B cell (primary cell): ENCODE data around the gene RAP1GAP. TPM values are rescaled to one million over a fixed set of nuclear protein-coding genes. Genes with fewer than 3 reads are reported as not detected.
A peak's percentile ranks its signal among the peaks of the same experiment; 100 is the strongest.

Experiments
- ATAC-seq: fragments of 200-7000 bp; cut with Tn5 transposase; one replicate; pipeline ENCODE4 v1.10.0; 2021; ENCODE audit warnings: low read depth, mild to moderate bottlenecking, moderate number of reproducible peaks, moderate library complexity
- CTCF ChIA-PET: fragments of 350-600 bp; sonication (Branson Sonifier 250); formaldehyde crosslinking; loops from one replicate; lab custom pipeline; 2021; ENCODE audit warnings: antibody characterized with exemption, inconsistent platforms; lab: Charles Lee
- POLR2A ChIA-PET: fragments of 350-600 bp; sonication (Branson Sonifier 250); formaldehyde crosslinking; loops from one replicate; lab custom pipeline; 2021; ENCODE audit warnings: antibody characterized with exemption; lab: Charles Lee
- DNase-seq: peaks from one replicate; pipeline ENCODE4 v3.0.0; 2013
- H2AFZ ChIP-seq: 2 replicates; pipeline ENCODE4 v1.6.1; 2012; ENCODE audit warnings: mild to moderate bottlenecking, low read depth, low read length; ENCODE audit not compliant: insufficient read depth, poor library complexity, severe bottlenecking
- H3K27ac ChIP-seq, 2 donors: 1 replicate in 1 of 2; 2 replicates in 1 of 2; pipeline ENCODE4 v1.5.1; 2012 to 2013; ENCODE audit warnings: low read length in 2 of 2, mild to moderate bottlenecking in 2 of 2, moderate library complexity in 1 of 2
- H3K27me3 ChIP-seq, 4 experiments: fragments of 200-600 bp in 1 of 4; sonication (generic) in 1 of 4; replicated peaks in 1 of 4; 1 replicate in 2 of 4; 2 replicates in 2 of 4; pipeline versions ENCODE4 v1.6.1 to v1.7.0; 2013 to 2016; ENCODE audit warnings: low read length in 3 of 4, mild to moderate bottlenecking in 2 of 4, mixed read lengths in 1 of 4, moderate library complexity in 1 of 4; ENCODE audit not compliant: insufficient read depth in 4 of 4, control insufficient read depth in 3 of 4; ENCODE audit errors: control extremely low read depth in 1 of 4
- H3K36me3 ChIP-seq, 2 experiments: replicated peaks in 1 of 2; 1 replicate in 1 of 2; 2 replicates in 1 of 2; pipeline versions ENCODE4 v1.6.1 to v1.7.1; 2013; ENCODE audit warnings: low read length in 1 of 2; ENCODE audit not compliant: insufficient read depth in 2 of 2, control insufficient read depth in 1 of 2; ENCODE audit errors: control extremely low read depth in 1 of 2, extremely low read depth in 1 of 2
- H3K4me1 ChIP-seq, 2 donors: fragments of 200-600 bp in 1 of 2; sonication (generic) in 1 of 2; 1 replicate in 1 of 2; 2 replicates in 1 of 2; pipeline versions ENCODE4 v1.5.1 to v1.6.1; 2013 to 2017; ENCODE audit warnings: low read length in 2 of 2; ENCODE audit not compliant: control insufficient read depth in 2 of 2, insufficient read depth in 2 of 2
- H3K4me2 ChIP-seq: replicated peaks from 2 replicates; pipeline ENCODE3; 2012; ENCODE audit warnings: mild to moderate bottlenecking, low read depth, low read length; ENCODE audit not compliant: poor library complexity, severe bottlenecking
- H3K4me3 ChIP-seq, 5 experiments: fragments of 200-600 bp in 1 of 5; sonication (generic) in 1 of 5; 1 replicate in 3 of 5; 2 replicates in 2 of 5; pipeline versions ENCODE4 v1.5.1 to v1.7.0; 2011 to 2016; ENCODE audit warnings: low read length in 4 of 5, mild to moderate bottlenecking in 4 of 5, low read depth in 2 of 5, control low read depth in 1 of 5, moderate library complexity in 1 of 5; ENCODE audit not compliant: insufficient read depth in 1 of 5; ENCODE audit errors: control extremely low read depth in 1 of 5, extremely low read depth in 1 of 5
- H3K79me2 ChIP-seq: fragments of 200-600 bp; sonication (generic); one replicate; pipeline ENCODE4 v1.6.0; 2016; ENCODE audit warnings: low read length; ENCODE audit not compliant: control insufficient read depth, insufficient read depth
- H3K9ac ChIP-seq: fragments of 200-600 bp; sonication (generic); 2 replicates; pipeline ENCODE4 v1.6.1; 2017; ENCODE audit warnings: mild to moderate bottlenecking, low read length, moderate library complexity
- H3K9me3 ChIP-seq, 3 donors: one replicate each; pipeline versions ENCODE4 v1.6.1 to v1.7.1; 2013; ENCODE audit warnings: low read length in 2 of 3; ENCODE audit not compliant: control insufficient read depth in 2 of 3, insufficient read depth in 1 of 3; ENCODE audit errors: control extremely low read depth in 1 of 3
- H4K20me1 ChIP-seq: 2 replicates; pipeline ENCODE4 v1.6.0; 2012; ENCODE audit warnings: mild to moderate bottlenecking, low read length; ENCODE audit not compliant: insufficient read depth, control insufficient read depth, poor library complexity, severe bottlenecking
- H3K27ac Mint-ChIP-seq: one replicate; pipeline ENCODE4 v1.8.0; 2021; ENCODE audit warnings: mixed read lengths
- H3K27me3 Mint-ChIP-seq: one replicate; pipeline ENCODE4 v1.8.0; 2021; ENCODE audit warnings: mixed read lengths
- H3K4me1 Mint-ChIP-seq: one replicate; pipeline ENCODE4 v1.8.0; 2021; ENCODE audit warnings: mixed read lengths
- H3K4me3 Mint-ChIP-seq: one replicate; pipeline ENCODE4 v1.8.0; 2021; ENCODE audit warnings: mixed read lengths
- H3K9me3 Mint-ChIP-seq: one replicate; pipeline ENCODE4 v1.8.0; 2022; ENCODE audit warnings: mixed read lengths; ENCODE audit not compliant: insufficient read depth
- EZH2 ChIP-seq: IDR thresholded peaks from 2 replicates; pipeline ENCODE4 v1.6.1; 2012; ENCODE audit warnings: borderline replicate concordance, low read depth, mild to moderate bottlenecking, moderate library complexity, low read length; ENCODE audit not compliant: insufficient read depth, poor library complexity, severe bottlenecking
- WGBS: methylation state at CpG from one replicate; pipeline ENCODE4 v1.1.5; 2013; ENCODE audit warnings: missing lambda C conversion rate; ENCODE audit not compliant: insufficient coverage; 5-methylcytosine and 5-hydroxymethylcytosine counted together
- intact Hi-C: fragments of 100-400 bp; cut with micrococcal nuclease; formaldehyde crosslinking; loops from one replicate; pipeline ENCODE4 v1.10.0; 2022
- polyA plus RNA-seq: library from polyadenylated mRNA; depleted of rRNA; stranded (reverse); fragments of >200 nt; gene quantifications from 2 replicates; pipeline ENCODE4 v1.2.3, GENCODE V29; 2012
- total RNA-seq, 2 donors: library from RNA; stranded (reverse); fragments of 120-200 nt in 1 of 2; gene quantifications; 1 replicate in 1 of 2; 2 replicates in 1 of 2; pipeline versions ENCODE4 v1.2.3 to v1.2.4, GENCODE V29; 2013 to 2022
- TF ChIP-seq, protein P1 (sequence below): fragments of 200-600 bp; IDR thresholded peaks from one replicate; pipeline ENCODE4 v1.8.0; 2022; ENCODE audit warnings: antibody characterized with exemption, mild to moderate bottlenecking

Gene RAP1GAP
- total and polyA plus RNA-seq, 2 donors (not counting 1 experiment from before 2014, with no cell fraction given), result 0.07 to 0.09 TPM

DNA sequence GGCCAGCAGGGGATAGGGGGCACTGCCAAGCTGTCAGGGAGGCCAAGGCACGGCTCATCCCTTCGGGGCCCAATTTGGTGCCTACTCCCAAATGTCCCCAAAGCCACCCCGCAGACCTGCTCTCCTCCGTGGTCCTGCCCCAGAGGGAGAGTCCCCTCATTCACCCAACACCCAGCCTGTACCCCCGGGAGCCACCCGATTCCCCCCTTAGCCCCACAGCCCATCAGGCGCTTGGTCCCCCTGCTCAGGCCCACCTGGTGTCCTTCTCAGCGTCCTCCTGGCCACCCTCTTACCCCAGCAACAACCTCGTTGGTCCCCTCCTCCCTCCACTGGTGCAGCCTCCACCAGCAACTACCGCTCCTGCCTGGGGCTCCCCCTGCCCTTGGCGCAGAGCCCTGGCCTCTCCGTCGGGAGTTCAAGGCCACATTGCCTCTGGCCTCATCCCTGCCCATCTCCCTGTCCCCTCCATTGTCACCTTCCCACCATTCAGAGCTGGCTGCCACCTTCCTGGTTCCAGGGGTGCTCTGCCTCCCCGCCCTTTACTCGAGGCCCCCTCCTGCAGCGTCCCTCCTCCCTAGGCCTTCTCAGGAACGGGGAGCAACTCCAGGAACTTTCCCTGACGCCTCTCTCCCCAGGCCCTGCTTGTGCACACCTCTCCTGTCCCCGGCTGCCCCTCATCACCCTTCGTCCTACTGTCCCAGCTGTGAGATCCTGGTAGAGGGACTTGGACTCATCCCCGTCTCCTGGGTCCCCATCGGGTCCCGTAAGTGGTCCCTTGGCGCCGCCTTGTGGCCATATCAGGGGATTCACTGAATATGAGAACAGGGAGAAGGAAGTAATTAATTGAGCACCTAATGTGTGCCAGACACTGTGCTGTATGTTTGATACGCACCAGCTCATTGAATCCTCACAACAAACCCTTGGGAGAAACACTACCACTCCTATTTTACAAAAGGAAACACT, 73.9 kb downstream of the RAP1GAP start:
- H3K4me1 Mint-ChIP-seq, result no peaks in the 10 kb centered on the region
- Histone ChIP-seq H3K4me2 (no peak overlapping the region), H3K27me3 (no peaks in the 10 kb centered on the region), H3K9ac (no peak overlapping the region), H3K79me2 (no peaks in the 10 kb centered on the region), H4K20me1 (no peaks in the 10 kb centered on the region), H3K27ac (no peak overlapping the region), H3K4me1 (no peaks in the 10 kb centered on the region), H3K36me3 (no peaks in the 10 kb centered on the region), H2AFZ (no peak overlapping the region), H3K4me3 (no peak overlapping the region), H3K9me3 (peaks cover 0 to 4% (median 0%) of the 10 kb centered on the region in 3 donors)
- ATAC-seq, result no peak
- peak; percentile 43 for DNase-seq
- TF ChIP-seq, protein P1, sequence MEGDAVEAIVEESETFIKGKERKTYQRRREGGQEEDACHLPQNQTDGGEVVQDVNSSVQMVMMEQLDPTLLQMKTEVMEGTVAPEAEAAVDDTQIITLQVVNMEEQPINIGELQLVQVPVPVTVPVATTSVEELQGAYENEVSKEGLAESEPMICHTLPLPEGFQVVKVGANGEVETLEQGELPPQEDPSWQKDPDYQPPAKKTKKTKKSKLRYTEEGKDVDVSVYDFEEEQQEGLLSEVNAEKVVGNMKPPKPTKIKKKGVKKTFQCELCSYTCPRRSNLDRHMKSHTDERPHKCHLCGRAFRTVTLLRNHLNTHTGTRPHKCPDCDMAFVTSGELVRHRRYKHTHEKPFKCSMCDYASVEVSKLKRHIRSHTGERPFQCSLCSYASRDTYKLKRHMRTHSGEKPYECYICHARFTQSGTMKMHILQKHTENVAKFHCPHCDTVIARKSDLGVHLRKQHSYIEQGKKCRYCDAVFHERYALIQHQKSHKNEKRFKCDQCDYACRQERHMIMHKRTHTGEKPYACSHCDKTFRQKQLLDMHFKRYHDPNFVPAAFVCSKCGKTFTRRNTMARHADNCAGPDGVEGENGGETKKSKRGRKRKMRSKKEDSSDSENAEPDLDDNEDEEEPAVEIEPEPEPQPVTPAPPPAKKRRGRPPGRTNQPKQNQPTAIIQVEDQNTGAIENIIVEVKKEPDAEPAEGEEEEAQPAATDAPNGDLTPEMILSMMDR, result peak; percentile 31
- TF ChIP-seq EZH2, result no peak
- POLR2A ChIA-PET, result interaction anchor here (0.7 kb wide), 1 partner anchor 9 kb away, joined by 5 read pairs; no protein-coding TSS in a partner anchor
- no peak overlapping the region for H3K27ac Mint-ChIP-seq
- H3K9me3 Mint-ChIP-seq, result no peaks in the 10 kb centered on the region
- WGBS, result 65% methylated on average over 25 of the region's 26 CpGs
- no peak overlapping the region for H3K4me3 Mint-ChIP-seq
- intact Hi-C loops, result no loop called here
- peaks cover 34% of the 10 kb centered on the region for H3K27me3 Mint-ChIP-seq
- CTCF ChIA-PET, result interaction anchor here (0.9 kb wide), 1 partner anchor 87 kb away, joined by 5 read pairs; the partner anchor contains the start of gene ALPL

DNA sequence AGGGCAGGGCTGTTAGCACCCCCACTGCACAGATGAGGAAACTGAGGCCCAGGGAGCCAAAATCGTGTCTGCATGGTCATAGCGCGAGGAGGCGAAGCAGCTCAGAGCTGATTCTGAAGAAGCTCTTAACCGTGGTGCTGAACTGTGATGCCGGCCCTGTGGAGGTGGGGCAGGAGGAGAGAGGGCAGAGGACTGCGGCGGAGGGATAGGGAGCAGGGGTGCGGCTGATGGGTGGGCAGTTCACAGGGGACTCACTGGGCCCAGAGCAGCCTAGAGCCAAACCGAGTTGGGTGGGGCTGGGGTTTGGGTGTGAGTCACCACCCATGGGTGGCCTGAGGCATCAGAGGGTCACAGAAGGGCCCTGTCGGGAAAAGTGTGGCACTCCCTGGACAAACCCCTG, 74.7 kb downstream of the RAP1GAP start:
- WGBS, result 80% methylated on average over 10 of the region's 11 CpGs
- no peaks in the 10 kb centered on the region for H3K9me3 Mint-ChIP-seq
- ChIA-PET CTCF (no interaction called here), POLR2A (no interaction called here)
- TF ChIP-seq, protein P1, result no peak
- no peak for TF ChIP-seq EZH2
- no peaks in the 10 kb centered on the region for H3K79me2 ChIP-seq
- no peak overlapping the region for H3K27ac Mint-ChIP-seq
- H3K9ac ChIP-seq, result no peak overlapping the region
- H3K4me3 Mint-ChIP-seq, result no peak overlapping the region
- H3K27me3 ChIP-seq, result no peaks in the 10 kb centered on the region
- H3K4me1 Mint-ChIP-seq, result no peaks in the 10 kb centered on the region
- no peak overlapping the region for H3K27ac ChIP-seq
- ATAC-seq, result no peak
- intact Hi-C loops, result no loop called here
- H3K4me1 ChIP-seq, result no peaks in the 10 kb centered on the region
- DNase-seq, result no peak
- H2AFZ ChIP-seq, result no peak overlapping the region
- no peaks in the 10 kb centered on the region for H4K20me1 ChIP-seq
- no peak overlapping the region for H3K4me2 ChIP-seq
- H3K36me3 ChIP-seq, result no peaks in the 10 kb centered on the region
- no peak overlapping the region for H3K4me3 ChIP-seq
- peaks cover 0 to 4% (median 0%) of the 10 kb centered on the region in 3 donors for H3K9me3 ChIP-seq
- peaks cover 27% of the 10 kb centered on the region for H3K27me3 Mint-ChIP-seq
